Measurements from ENCODE around the gene GABRG3. TPM values are rescaled to one million over a fixed set of nuclear protein-coding genes. Genes with fewer than 3 reads are reported as not detected.

GABRG3 gene
- total RNA-seq, 1 donor from 2014 or later: not detected

DNA sequence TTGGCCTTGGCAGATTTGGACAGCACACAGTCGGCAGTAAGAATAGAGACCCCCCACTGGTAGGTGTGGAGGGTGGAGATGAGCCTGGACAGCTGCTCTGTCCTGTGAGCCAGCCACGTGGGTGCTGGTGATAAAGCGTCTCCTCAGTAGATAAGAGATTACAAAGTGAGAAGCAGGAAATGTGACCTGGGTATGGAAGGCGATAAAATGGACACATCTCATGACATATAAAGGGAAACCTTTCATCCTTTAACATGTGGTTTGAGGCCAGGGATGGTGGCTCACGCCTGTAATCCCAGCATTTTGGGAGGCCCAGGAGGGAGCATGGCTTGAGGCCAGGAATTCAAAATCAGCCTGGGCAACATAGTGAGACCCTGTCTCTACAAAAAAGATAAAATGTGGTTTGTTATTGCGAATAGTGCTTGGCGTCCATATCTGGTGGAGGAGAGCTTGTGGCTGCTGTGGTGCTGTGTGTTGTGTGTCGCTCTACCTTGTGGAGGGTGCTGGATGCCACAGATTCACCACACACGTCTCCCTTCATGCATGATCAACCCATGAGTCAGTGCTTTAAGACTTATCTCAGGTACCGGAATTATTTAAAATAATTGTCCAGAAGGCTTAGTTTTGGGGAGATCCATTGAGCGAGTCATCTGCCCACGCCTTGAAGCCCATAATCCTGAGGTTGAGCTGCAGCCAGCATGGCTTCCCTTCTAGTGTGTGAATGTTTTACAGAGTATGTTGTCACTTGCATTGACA, 157.0 kb downstream of the GABRG3 start:
- H3K4me3 ChIP-seq (ENCODE audit: low read depth, low read length): no peak overlapping the region
- no peaks in the 10 kb centered on the region for H3K36me3 ChIP-seq (ENCODE audit: control insufficient read depth, insufficient read depth, low read length)
- FAIRE-seq: no peak
- DNase-seq (ENCODE audit: low read depth): no peak
- H3K27me3 ChIP-seq (ENCODE audit: control insufficient read depth, insufficient read depth, low read length): no peaks in the 10 kb centered on the region
- TF ChIP-seq, protein P1, sequence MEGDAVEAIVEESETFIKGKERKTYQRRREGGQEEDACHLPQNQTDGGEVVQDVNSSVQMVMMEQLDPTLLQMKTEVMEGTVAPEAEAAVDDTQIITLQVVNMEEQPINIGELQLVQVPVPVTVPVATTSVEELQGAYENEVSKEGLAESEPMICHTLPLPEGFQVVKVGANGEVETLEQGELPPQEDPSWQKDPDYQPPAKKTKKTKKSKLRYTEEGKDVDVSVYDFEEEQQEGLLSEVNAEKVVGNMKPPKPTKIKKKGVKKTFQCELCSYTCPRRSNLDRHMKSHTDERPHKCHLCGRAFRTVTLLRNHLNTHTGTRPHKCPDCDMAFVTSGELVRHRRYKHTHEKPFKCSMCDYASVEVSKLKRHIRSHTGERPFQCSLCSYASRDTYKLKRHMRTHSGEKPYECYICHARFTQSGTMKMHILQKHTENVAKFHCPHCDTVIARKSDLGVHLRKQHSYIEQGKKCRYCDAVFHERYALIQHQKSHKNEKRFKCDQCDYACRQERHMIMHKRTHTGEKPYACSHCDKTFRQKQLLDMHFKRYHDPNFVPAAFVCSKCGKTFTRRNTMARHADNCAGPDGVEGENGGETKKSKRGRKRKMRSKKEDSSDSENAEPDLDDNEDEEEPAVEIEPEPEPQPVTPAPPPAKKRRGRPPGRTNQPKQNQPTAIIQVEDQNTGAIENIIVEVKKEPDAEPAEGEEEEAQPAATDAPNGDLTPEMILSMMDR (IDR thresholded peaks at IDR 0.05; ENCODE audit: insufficient read depth, low read length, severe bottlenecking): no peak

DNA sequence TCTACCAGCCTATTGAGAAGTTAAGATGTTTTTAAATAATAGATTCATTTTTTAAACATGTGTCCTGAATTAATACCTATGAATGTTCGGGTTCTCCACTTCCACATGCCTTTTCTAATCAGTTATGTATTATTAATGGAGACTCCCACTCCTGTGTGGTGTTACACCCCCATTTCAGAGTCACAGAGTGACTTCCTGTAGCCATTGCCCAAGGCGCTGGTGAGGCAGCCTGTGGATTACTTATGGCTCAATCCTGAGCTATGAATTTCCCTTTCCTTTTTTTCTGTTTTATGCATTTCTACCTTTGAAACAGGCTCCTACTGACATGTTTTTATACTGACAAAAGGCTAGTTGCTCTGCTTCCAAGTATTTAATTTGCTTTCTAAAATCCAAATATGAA, 162.3 kb downstream of the GABRG3 start:
- DNase-seq (ENCODE audit: low read depth) (no peak), FAIRE-seq (no peak)
- TF ChIP-seq, protein P1 (IDR thresholded peaks at IDR 0.05; ENCODE audit: insufficient read depth, low read length, severe bottlenecking): no peak
- H3K4me3 ChIP-seq (ENCODE audit: low read depth, low read length): no peak overlapping the region
- H3K36me3 ChIP-seq (ENCODE audit: control insufficient read depth, insufficient read depth, low read length): no peaks in the 10 kb centered on the region
- H3K27me3 ChIP-seq (ENCODE audit: control insufficient read depth, insufficient read depth, low read length): no peaks in the 10 kb centered on the region

DNA sequence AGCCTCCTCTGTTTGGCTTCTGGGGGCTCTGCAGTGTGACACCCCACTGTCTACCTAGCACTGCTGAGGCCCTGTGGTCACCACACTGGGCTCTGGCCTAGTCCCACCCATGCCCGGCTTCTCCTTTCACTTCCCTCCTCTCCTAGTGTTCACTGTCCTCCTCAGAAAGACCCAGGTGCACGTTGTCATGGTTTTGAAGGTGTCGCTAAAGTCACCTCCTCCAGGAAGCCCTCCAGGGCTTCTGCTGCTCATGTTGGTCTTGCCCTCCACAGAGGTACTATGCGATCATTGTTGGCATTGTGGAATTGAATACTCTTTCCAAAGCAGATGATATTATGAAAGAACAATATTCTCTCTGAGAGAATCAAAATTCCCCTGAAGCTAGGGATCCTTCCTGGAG, 163.5 kb downstream of the GABRG3 start:
- TF ChIP-seq, protein P1 (IDR thresholded peaks at IDR 0.05; ENCODE audit: insufficient read depth, low read length, severe bottlenecking): no peak
- no peaks in the 10 kb centered on the region for H3K36me3 ChIP-seq (ENCODE audit: control insufficient read depth, insufficient read depth, low read length)
- no peak for DNase-seq (ENCODE audit: low read depth)
- H3K27me3 ChIP-seq (ENCODE audit: control insufficient read depth, insufficient read depth, low read length): no peaks in the 10 kb centered on the region
- H3K4me3 ChIP-seq (ENCODE audit: low read depth, low read length): no peak overlapping the region
- FAIRE-seq: no peak

DNA sequence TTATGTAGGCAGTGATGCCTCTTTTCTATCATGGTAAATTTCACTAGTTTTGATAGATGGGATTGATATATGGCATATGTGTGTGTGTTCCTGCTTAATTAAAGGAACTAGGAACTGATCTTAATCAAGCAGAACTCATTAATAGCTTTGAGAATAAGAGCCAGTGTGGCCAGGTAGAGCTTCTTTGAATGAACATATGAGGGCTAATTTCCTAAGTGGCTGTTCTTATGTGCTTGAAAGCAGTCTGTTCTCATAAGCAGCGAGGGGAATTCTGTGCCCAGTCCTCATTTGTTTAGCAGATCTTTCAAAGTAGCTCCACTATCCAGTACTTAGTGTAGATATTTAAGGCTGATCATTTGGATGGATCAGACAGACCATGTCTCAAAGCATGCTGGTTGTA, 164.2 kb downstream of the GABRG3 start:
- TF ChIP-seq, protein P1 (IDR thresholded peaks at IDR 0.05; ENCODE audit: insufficient read depth, low read length, severe bottlenecking): no peak
- H3K36me3 ChIP-seq (ENCODE audit: control insufficient read depth, insufficient read depth, low read length): no peaks in the 10 kb centered on the region
- FAIRE-seq (no peak), DNase-seq (ENCODE audit: low read depth) (no peak)
- H3K4me3 ChIP-seq (ENCODE audit: low read depth, low read length): no peak overlapping the region
- H3K27me3 ChIP-seq (ENCODE audit: control insufficient read depth, insufficient read depth, low read length): no peaks in the 10 kb centered on the region

DNA sequence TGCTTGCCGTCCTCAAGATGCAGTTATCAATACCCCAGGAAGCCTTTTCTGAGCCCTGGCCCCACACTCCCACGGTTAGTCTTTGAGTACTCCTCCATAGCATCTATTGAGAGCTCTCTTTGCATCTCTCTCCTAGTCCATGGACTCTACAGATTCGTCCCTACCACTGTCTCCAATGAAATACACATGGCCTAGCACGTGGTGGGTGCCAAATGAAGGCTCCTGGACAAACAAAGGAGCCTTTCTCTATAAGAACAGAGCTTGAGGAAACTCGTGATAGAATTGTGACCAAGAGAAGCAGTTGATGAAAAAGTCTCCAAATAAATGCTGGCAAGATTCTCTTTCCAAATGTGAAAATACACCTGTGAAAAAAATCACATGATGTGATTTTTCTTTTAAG, 166.1 kb downstream of the GABRG3 start:
- TF ChIP-seq, protein P1 (IDR thresholded peaks at IDR 0.05; ENCODE audit: insufficient read depth, low read length, severe bottlenecking): no peak
- no peaks in the 10 kb centered on the region for H3K27me3 ChIP-seq (ENCODE audit: control insufficient read depth, insufficient read depth, low read length)
- H3K36me3 ChIP-seq (ENCODE audit: control insufficient read depth, insufficient read depth, low read length): no peaks in the 10 kb centered on the region
- H3K4me3 ChIP-seq (ENCODE audit: low read depth, low read length): no peak overlapping the region
- DNase-seq (ENCODE audit: low read depth) (no peak), FAIRE-seq (no peak)

DNA sequence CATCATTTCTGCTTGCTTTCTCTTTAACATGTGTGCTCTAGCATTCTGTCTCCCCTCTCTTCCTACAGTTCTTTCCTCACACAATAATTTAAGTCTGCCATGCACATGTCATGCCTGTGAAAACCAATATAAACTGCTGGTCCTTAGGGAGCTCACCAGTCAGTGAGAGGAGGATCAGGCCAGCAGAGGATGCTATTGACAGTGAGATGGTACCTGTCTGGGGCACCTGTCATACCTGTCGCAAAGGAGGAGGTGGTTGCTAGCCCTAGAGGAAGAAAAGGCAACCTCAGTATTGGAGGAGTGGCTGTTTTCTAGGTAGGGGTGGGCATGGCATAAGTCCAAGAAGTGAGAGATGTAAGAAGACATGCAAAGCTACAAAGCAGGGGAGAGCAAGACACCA, 194.6 kb downstream of the GABRG3 start:
- TF ChIP-seq, protein P1 (IDR thresholded peaks at IDR 0.05; ENCODE audit: insufficient read depth, low read length, severe bottlenecking): no peak
- no peaks in the 10 kb centered on the region for H3K27me3 ChIP-seq (ENCODE audit: control insufficient read depth, insufficient read depth, low read length)
- DNase-seq (ENCODE audit: low read depth) (no peak), FAIRE-seq (no peak)
- no peak overlapping the region for H3K4me3 ChIP-seq (ENCODE audit: low read depth, low read length)
- H3K36me3 ChIP-seq (ENCODE audit: control insufficient read depth, insufficient read depth, low read length): no peaks in the 10 kb centered on the region
